HL-60 (cell line): Measurements from ENCODE around the gene AOPEP.

Source experiments
- DNase-seq, 2 experiments: peaks; one replicate each; pipeline ENCODE4 v3.0.0-alpha.2; 2010 to 2020; ENCODE audit warnings: low read depth in 1 of 2, low spot score in 1 of 2
- H3K27ac ChIP-seq: fragments of 250-450 bp; sonication (Bioruptor Pico); replicated peaks from 2 replicates; pipeline ENCODE4 v1.5.1; 2020; ENCODE audit warnings: mild to moderate bottlenecking, moderate library complexity
- H3K27me3 ChIP-seq: fragments of 250-450 bp; sonication (Bioruptor Pico); 2 replicates; pipeline ENCODE4 v1.5.1; 2021; ENCODE audit warnings: mild to moderate bottlenecking, moderate library complexity; ENCODE audit not compliant: insufficient read depth, poor library complexity, severe bottlenecking
- H3K4me3 ChIP-seq: replicated peaks from 2 replicates; pipeline ENCODE4 v1.5.1; 2011; ENCODE audit warnings: mild to moderate bottlenecking, control low read depth, low read length; ENCODE audit not compliant: insufficient read depth
- CTCF ChIP-seq: IDR thresholded peaks from one replicate; pipeline ENCODE4 v1.5.1; 2011; ENCODE audit warnings: low read length, control low read depth, inconsistent platforms; ENCODE audit not compliant: insufficient read depth
- GABPA ChIP-seq: IDR thresholded peaks from 2 replicates; pipeline ENCODE4 v1.6.1; 2012; ENCODE audit warnings: low read depth
- POLR2AphosphoS5 ChIP-seq: IDR thresholded peaks from 2 replicates; pipeline ENCODE4 v1.6.1; 2012; ENCODE audit warnings: low read depth
- REST ChIP-seq: IDR thresholded peaks from 2 replicates; pipeline ENCODE4 v1.6.1; 2012; ENCODE audit warnings: low read depth; ENCODE audit not compliant: insufficient replicate concordance
- SPI1 ChIP-seq: IDR thresholded peaks from 2 replicates; pipeline ENCODE4 v1.6.1; 2012; ENCODE audit warnings: low read depth, mild to moderate bottlenecking, borderline replicate concordance

Gene AOPEP

GRCh38 chr9:95129476-95130291 is 403.2 kb downstream of the AOPEP start:
- H3K27ac ChIP-seq: no peak overlapping the region
- DNase-seq: no peak
- H3K27me3 ChIP-seq: no peaks in the 10 kb centered on the region

GRCh38 chr9:95130484-95130883 is 404.0 kb downstream of the AOPEP start:
- H3K4me3 ChIP-seq: no peak overlapping the region
- no peaks in the 10 kb centered on the region for H3K27me3 ChIP-seq
- DNase-seq: no peak
- no peak for TF ChIP-seq POLR2AphosphoS5
- TF ChIP-seq GABPA: no peak
- no peak for TF ChIP-seq SPI1
- TF ChIP-seq REST: no peak
- no peak for TF ChIP-seq CTCF
- no peak overlapping the region for H3K27ac ChIP-seq

More at GRCh38 chr9:95129476-95130291, 403.2 kb downstream of the AOPEP start:
- TF ChIP-seq SPI1 (no peak), REST (no peak), CTCF (no peak), GABPA (no peak), POLR2AphosphoS5 (no peak)
- H3K4me3 ChIP-seq: no peak overlapping the region

- Histone ChIP-seq H3K4me3 (no peak overlapping the region), H3K27ac (no peak overlapping the region), H3K27me3 (no peaks in the 10 kb centered on the region)
- no peak for TF ChIP-seq GABPA
- TF ChIP-seq CTCF: peak; percentile 75
- peak; percentile 25 to 54 for DNase-seq
These were observed 404.8 kb downstream of the AOPEP start for GRCh38 chr9:95131023-95131943.
